Muscle of arm (tissue), 12 donors: Measurements from ENCODE around the gene PBX2. TPM values are rescaled to one million over a fixed set of nuclear protein-coding genes. Genes with fewer than 3 reads are reported as not detected.
"Not testable (repeated sequence)": the region's sequence is repeated elsewhere in the genome, so short reads cannot be mapped to it uniquely, and the experiment has no call there.

Experiments
- DNase-seq: peaks from one replicate; pipeline ENCODE4 v3.0.0-alpha.2; 2013
- polyA plus RNA-seq, 12 donors: library from polyadenylated mRNA; unstranded; fragments of 120-200 nt; gene quantifications; one replicate each; pipeline ENCODE4 v1.2.1, GENCODE V29; 2013; ENCODE audit not compliant: insufficient read length in 12 of 12

Gene PBX2
- polyA plus RNA-seq, 12 donors = 93.3 to 186 (median 113) TPM

GRCh38 chr6:32151181-32151862 is 38.7 kb downstream of the PBX2 start:
- DNase-seq = no peak

GRCh38 chr6:32149932-32150870 is 39.8 kb downstream of the PBX2 start:
- DNase-seq = no peak

DNA sequence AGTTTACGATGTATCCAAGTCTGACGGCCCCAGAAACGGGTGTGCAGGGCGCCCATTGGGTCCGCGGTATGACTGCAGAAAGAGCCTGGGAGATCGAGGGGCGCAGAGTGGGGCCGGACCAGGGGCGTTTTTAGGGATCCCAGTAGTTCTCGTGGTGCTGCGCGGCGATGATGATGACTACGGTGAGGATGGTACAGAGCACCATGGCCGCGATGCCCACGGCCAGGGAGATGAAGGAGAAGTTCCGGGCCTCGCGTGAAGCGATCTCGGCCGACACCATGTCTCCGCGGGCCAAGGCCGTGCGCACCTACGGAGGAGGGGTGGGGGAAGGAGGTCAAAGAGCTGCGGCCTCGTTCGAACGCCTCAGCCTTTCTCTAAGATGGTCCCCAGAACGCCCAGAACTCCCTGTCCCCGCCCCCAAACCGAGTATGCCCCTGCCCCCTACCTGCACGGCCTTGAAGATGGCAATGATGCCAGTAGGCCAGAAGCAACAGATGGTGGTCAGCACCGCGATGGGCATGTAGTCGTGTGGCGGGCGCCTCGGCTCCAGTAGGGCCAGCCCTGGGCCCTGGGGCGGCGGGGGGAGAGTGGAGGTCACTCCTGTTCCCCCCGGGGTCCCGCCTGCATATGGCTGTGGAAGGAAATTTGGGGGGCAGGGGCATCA is 40.8 kb downstream of the PBX2 start:
- DNase-seq = no peak

DNA sequence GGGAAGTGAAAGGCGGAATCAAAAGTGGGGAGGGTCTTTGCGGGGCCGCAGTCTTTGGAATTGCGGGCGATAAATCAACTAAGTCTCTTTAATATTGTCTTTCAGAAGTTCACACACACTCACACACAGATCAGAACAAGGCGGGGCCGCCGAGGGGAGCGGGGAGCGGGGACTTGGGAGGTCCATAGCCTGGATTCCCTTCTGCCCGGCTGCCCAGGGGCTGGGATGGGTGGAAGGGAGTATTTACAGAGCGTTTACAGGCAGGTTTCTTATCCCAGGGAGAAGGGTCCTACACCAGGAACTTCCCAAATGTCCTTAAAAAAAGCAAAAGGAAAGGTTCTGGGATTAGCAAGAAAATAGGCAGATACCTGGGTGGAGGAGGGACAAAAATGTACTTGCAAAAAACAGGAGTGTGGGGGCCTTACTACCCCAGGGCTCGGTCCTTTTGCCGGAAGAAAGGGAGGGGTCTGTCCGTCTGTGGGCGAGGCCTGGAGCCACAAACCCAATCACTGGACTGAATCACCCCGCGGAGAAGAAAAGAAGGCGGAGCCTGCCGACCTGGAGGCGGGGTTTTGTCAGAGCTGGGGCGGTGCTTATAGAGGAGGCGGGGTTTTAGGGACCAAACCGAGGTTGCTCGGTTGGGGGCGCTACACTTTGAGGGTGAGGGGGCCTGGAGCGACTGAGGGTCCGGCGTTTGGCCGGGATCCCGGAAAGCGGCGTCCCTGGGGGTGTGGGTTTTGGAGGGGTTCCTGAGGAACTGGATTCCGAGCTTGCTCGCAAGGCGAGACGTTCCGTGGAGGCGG is 41.5 kb downstream of the PBX2 start:
- DNase-seq = peak; percentile 64

DNA sequence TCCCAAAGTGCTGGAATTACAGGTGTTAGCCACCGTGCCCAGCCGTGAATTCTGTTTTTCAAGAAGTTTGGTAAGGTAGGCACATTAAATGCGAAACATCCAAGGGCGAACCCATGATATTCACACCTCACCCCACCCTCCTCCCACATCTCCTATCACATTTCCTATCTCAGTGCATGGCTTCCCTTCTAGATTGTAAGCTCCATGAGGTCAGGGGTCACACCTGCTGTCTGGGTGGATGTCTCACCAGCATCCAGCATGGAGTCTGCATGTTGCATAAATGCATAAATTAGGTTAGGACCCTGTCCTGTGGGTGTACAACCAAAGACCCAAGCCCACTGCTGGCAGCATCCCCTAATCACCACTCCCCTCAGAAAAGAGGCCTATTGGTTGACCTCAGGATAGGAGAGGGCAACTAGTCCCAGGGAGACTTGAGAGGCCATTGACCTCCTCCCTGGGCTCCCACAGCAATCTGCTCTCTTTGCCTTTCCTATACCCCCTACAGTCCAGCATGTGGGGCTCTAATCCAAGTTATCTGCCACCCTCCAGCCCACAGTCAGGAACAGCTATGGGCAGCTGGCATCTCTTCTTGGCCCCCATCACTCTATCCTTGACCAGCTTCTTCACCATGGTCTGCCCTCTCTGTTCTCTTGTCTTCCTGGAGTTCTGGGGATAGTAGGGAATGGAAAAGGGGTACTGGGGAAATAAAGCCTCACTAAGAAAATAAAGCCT is 42.4 kb downstream of the PBX2 start:
- no peak for DNase-seq

- no peak for DNase-seq
Measured at GRCh38 chr6:32146687-32147086, 43.3 kb downstream of the PBX2 start.

DNA sequence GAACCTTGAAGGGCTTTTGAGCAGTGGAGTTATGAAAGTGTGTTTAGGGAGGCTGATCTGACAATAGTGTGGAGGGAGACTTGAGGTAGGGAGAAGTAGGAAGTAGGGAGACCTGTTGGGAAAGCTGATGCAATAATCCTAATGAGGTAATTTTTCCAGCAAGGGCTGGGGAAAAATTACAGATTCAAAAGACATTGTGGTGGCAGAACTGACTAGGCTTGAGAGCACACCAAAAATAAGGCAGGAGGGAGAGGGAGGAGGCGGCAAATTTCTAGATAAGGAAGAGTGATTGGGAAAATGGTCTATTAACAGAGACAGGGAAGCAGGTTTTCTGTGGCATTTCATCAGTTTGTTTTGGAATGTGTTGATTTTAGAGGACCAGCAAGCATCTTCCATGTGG is 43.7 kb downstream of the PBX2 start:
- no peak for DNase-seq

DNA sequence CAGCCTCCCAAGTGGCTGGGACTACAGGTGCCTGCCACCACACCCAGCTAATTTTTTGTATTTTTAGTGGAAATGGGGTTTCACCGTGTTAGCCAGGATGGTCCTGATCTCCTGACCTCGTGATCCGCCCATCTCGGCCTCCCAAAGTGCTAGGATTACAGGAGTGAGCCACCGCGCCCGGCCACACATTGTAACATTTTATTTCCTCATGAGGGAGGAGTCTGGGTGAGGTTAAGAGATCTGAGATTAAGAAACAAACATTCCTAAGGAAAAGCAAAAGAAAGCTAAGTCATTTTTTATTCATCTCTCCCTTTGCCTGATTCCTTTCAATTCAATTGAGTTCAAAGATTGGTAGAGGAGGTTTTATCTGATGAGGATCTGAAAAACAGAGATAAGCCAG is 45.8 kb downstream of the PBX2 start:
- not testable (repeated sequence) for DNase-seq

DNA sequence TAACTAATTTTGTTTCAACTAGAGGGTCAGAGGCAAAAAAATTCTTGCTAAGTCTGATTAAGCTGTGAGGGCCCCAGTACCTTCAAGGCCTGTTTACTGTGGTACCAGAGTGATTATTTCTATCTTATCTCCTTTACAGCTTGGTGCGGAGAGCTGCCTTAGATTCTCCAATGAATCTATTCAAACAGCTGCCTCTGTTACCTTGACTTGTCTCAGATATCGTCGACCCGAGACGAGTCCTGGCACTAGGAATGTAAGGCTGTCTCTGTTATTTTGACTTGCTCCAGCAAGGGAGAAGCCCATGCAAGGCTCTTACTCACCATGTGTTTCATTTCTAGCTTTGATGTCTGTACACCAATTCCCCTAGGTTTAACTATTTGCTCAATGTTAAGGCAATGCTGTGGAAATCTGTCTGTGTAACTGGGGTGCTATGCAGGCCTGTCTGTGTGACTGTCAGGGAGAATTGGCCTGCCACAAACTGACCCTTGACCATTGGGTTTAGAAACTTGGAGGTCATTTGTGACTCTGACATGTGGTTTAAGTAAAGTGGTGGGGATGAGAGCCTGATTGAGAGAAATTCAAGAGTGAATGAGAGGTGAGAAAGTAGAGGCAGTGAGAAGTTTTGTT is 49.5 kb downstream of the PBX2 start:
- no peak for DNase-seq

DNA sequence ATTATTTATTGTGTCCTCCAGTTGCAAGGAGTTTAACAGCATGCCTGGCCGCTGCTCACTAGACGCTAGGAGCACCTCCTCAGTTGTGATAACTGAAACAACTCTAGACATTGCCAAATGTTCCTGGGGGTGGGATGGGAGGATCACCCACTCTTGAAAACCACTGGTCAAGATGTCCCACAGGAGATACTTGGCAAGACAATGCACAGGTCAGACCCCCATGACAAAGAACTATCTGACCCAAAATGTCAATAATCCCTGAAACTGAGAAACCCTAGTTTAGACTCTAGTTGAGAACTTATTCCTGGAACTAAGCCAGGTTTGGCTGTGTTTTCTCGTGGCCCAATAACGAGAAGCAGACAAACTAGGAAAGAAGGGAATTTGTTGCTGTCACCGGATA is 50.4 kb downstream of the PBX2 start:
- DNase-seq = no peak

DNA sequence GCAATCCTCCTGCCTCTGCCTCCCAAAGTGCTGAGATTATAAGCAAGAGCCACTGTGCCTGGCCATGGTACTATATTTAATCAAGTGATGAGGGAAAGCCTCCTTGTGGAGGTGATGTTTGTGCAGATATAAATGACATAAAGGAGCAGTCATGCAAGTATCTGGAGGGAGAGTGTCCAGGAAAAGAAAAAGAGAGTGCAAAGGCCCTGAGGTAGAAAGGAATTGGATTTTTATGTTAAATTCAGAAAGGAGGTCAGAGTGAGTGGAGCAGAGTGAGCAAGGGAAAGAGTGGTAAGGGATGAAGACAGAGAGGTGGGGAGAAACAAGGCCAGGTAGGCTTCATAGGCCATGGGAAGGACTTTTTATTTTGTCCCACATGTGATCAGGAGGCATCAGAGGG is 52.5 kb downstream of the PBX2 start:
- DNase-seq = no peak

Other genes starting within 250 kb of the PBX2 start
- 1 to 10 TPM in 9 of 12 donors, under 1 TPM in 1, not detected in 2; 0.97 to 5.8 (median 1.6) TPM for gene CFB, start 244.1 kb downstream of the PBX2 start, polyA plus RNA-seq
- 10 to 100 TPM in 11 of 12 donors, not detected in 1; 54.1 to 83.6 (median 59.8) TPM for gene NELFE, start 231.2 kb downstream of the PBX2 start, polyA plus RNA-seq
- gene SKIC2, start 231.0 kb downstream of the PBX2 start, polyA plus RNA-seq = 10 to 100 TPM in 11 of 12 donors, not detected in 1; 15.5 to 39.5 (median 28.6) TPM
- gene DXO, start 218.1 kb downstream of the PBX2 start, polyA plus RNA-seq = 10 to 100 TPM in 11 of 12 donors, not detected in 1; 10.8 to 28.9 (median 16.1) TPM
- 10 to 100 TPM in 5 of 12 donors, 1 to 10 TPM in 5, not detected in 2; 4.4 to 20.3 (median 10.1) TPM for gene C4A, start 208.1 kb downstream of the PBX2 start, polyA plus RNA-seq
- gene C4B, start 175.4 kb downstream of the PBX2 start, polyA plus RNA-seq = 10 to 100 TPM in 8 of 12 donors, 1 to 10 TPM in 3, not detected in 1; 7.2 to 23.8 (median 12.3) TPM
- 1 to 10 TPM in 3 of 12 donors, under 1 TPM in 7, not detected in 2; 0.21 to 1.1 (median 0.50) TPM for gene CYP21A2, start 151.8 kb downstream of the PBX2 start, polyA plus RNA-seq
- 100 to 1,000 TPM in 8 of 12 donors, 10 to 100 TPM in 3, not detected in 1; 76.2 to 208 (median 119) TPM for gene TNXB, start 80.9 kb downstream of the PBX2 start, polyA plus RNA-seq
- 10 to 100 TPM in 11 of 12 donors, not detected in 1; 37.2 to 87.1 (median 43.5) TPM for gene ATF6B, start 62.0 kb downstream of the PBX2 start, polyA plus RNA-seq
- 1 to 10 TPM in 10 of 12 donors, not detected in 2; 2.8 to 5.6 (median 4.1) TPM for gene FKBPL, start 59.9 kb downstream of the PBX2 start, polyA plus RNA-seq
- gene PRRT1, start 38.3 kb downstream of the PBX2 start, polyA plus RNA-seq = 1 to 10 TPM in 9 of 12 donors, under 1 TPM in 1, not detected in 2; 0.86 to 5.9 (median 1.3) TPM
- 10 to 100 TPM in 11 of 12 donors, not detected in 1; 23.9 to 57.7 (median 32.6) TPM for gene PPT2, start 36.1 kb downstream of the PBX2 start, polyA plus RNA-seq
- 10 to 100 TPM in 11 of 12 donors, not detected in 1; 21.2 to 54.7 (median 27.8) TPM for gene EGFL8, start 25.6 kb downstream of the PBX2 start, polyA plus RNA-seq
- gene AGPAT1, start 14.1 kb downstream of the PBX2 start, polyA plus RNA-seq = 10 to 100 TPM in 11 of 12 donors, not detected in 1; 49.5 to 72.1 (median 60.7) TPM
- 10 to 100 TPM in 11 of 12 donors, not detected in 1; 39.5 to 93.2 (median 46.9) TPM for gene RNF5, start 11.8 kb downstream of the PBX2 start, polyA plus RNA-seq
- 10 to 100 TPM in 3 of 12 donors, 1 to 10 TPM in 8, not detected in 1; 6.1 to 19.7 (median 7.5) TPM for gene AGER, start 5.9 kb downstream of the PBX2 start, polyA plus RNA-seq
- 10 to 100 TPM in 2 of 12 donors, 1 to 10 TPM in 9, not detected in 1; 4.5 to 18.0 (median 6.5) TPM for gene GPSM3, start 2.4 kb upstream of the PBX2 start, polyA plus RNA-seq
- 10 to 100 TPM in 11 of 12 donors, not detected in 1; 14.7 to 35.8 (median 20.4) TPM for gene NOTCH4, start 33.9 kb upstream of the PBX2 start, polyA plus RNA-seq
- under 1 TPM in 3 of 12 donors, not detected in 9; 0.08 to 0.36 (median 0.11) TPM for gene TSBP1, start 181.7 kb upstream of the PBX2 start, polyA plus RNA-seq
- gene BTNL2, start 217.0 kb upstream of the PBX2 start, polyA plus RNA-seq = 1 to 10 TPM in 3 of 12 donors, under 1 TPM in 5, not detected in 4; 0.16 to 2.1 (median 0.67) TPM
- 100 to 1,000 TPM in 1 of 12 donors, 10 to 100 TPM in 10, not detected in 1; 18.8 to 115 (median 27.4) TPM for gene HLA-DRA, start 249.7 kb upstream of the PBX2 start, polyA plus RNA-seq